AG04450 (cell line): ENCODE measurements around the gene CBLN3. TPM values are rescaled to one million over a fixed set of nuclear protein-coding genes. Genes with fewer than 3 reads are reported as not detected.

Experiments used
- CTCF ChIA-PET: fragments of 300-600, 350-600 bp; formaldehyde crosslinking; extraction: SDS; loops from one replicate; lab custom pipeline; 2022; ENCODE audit warnings: antibody characterized with exemption, inconsistent platforms; lab: Charles Lee
- POLR2A ChIA-PET: fragments of 350-600 bp; formaldehyde crosslinking; extraction: SDS; loops from one replicate; lab custom pipeline; 2021; ENCODE audit warnings: antibody characterized with exemption, inconsistent platforms; lab: Yijun Ruan, JAX
- DNase-seq: peaks from one replicate; pipeline ENCODE4 v3.0.0-alpha.2; 2011; ENCODE audit warnings: low read depth, low spot score
- H3K27ac ChIP-seq: one replicate; pipeline ENCODE4 v1.5.1; 2012; ENCODE audit warnings: low read depth, low read length, control low read depth
- H3K27me3 ChIP-seq: one replicate; pipeline ENCODE4 v1.6.0; 2012; ENCODE audit warnings: low read length; ENCODE audit not compliant: control insufficient read depth, insufficient read depth
- H3K4me3 ChIP-seq: 2 replicates; pipeline ENCODE4 v1.5.1; 2011; ENCODE audit warnings: mild to moderate bottlenecking, low read depth, low read length, control low read depth
- H3K9me3 ChIP-seq: 2 replicates; pipeline ENCODE4 v1.5.1; 2012; ENCODE audit warnings: low read length; ENCODE audit not compliant: control insufficient read depth, insufficient read depth
- CTCF ChIP-seq: IDR thresholded peaks from 2 replicates; pipeline ENCODE4 v1.5.1; 2011; ENCODE audit warnings: low read depth, low read length, control low read depth, inconsistent platforms
- polyA plus RNA-seq: library from polyadenylated mRNA; depleted of rRNA; stranded (reverse); fragments of >200 nt; gene quantifications from 2 replicates; pipeline ENCODE4 v1.2.3, GENCODE V29; 2011

The CBLN3 gene
- polyA plus RNA-seq, 1 experiment = 1.8 TPM

- H3K27ac ChIP-seq = no peak overlapping the region
- no peaks in the 10 kb centered on the region for H3K9me3 ChIP-seq
- TF ChIP-seq CTCF = no peak
- CTCF ChIA-PET = interaction anchor here (1.0 to 2.6 kb wide), 4 partner anchors 22 to 54 kb away, joined by 3 to 14 read pairs (median 3); no protein-coding TSS in a partner anchor
- peaks cover 9% of the 10 kb centered on the region for H3K27me3 ChIP-seq
- no peak for DNase-seq
- H3K4me3 ChIP-seq = no peak overlapping the region
- POLR2A ChIA-PET = no interaction called here
Measured at GRCh38 chr14:24387009-24387345, 42.5 kb downstream of the CBLN3 start.

GRCh38 chr14:24385524-24385923 is 43.9 kb downstream of the CBLN3 start:
- no peak overlapping the region for H3K27ac ChIP-seq
- CTCF ChIA-PET = interaction anchor here (0.6 to 1.1 kb wide), 4 partner anchors 20 to 352 kb away, joined by 3 to 10 read pairs (median 4); no protein-coding TSS in a partner anchor
- POLR2A ChIA-PET = interaction anchor here (0.8 kb wide), 1 partner anchor 46 kb away, joined by 3 read pairs; no protein-coding TSS in a partner anchor
- no peak for TF ChIP-seq CTCF
- DNase-seq = no peak
- no peak overlapping the region for H3K4me3 ChIP-seq
- H3K27me3 ChIP-seq = peaks cover 9% of the 10 kb centered on the region
- H3K9me3 ChIP-seq = no peaks in the 10 kb centered on the region

- no peaks in the 10 kb centered on the region for H3K9me3 ChIP-seq
- ChIA-PET CTCF (interaction anchor here (1.1 kb wide), 1 partner anchor 48 kb away, joined by 5 read pairs; no protein-coding TSS in a partner anchor), POLR2A (no interaction called here)
- TF ChIP-seq CTCF = no peak
- peaks cover 9% of the 10 kb centered on the region for H3K27me3 ChIP-seq
- no peak overlapping the region for H3K27ac ChIP-seq
- H3K4me3 ChIP-seq = no peak overlapping the region
- no peak for DNase-seq
Measured at GRCh38 chr14:24384169-24384568, 45.3 kb downstream of the CBLN3 start.

GRCh38 chr14:24382064-24382371 is 47.5 kb downstream of the CBLN3 start:
- no peak overlapping the region for H3K27ac ChIP-seq
- POLR2A ChIA-PET = no interaction called here
- CTCF ChIA-PET = interaction anchor here (0.7 to 1.9 kb wide), 3 partner anchors 16 to 55 kb away, joined by 3 to 8 read pairs (median 3); no protein-coding TSS in a partner anchor

More at GRCh38 chr14:24382064-24382371, 47.5 kb downstream of the CBLN3 start:
- Histone ChIP-seq H3K9me3 (no peaks in the 10 kb centered on the region), H3K4me3 (no peak overlapping the region), H3K27me3 (peaks cover 9% of the 10 kb centered on the region)
- TF ChIP-seq CTCF = no peak
- DNase-seq = no peak
